ENCODE results near the gene NELFE. TPM values are rescaled to one million over a fixed set of nuclear protein-coding genes. Genes with fewer than 3 reads are reported as not detected.

Gene NELFE
- total and polyA plus RNA-seq, 3 donors from 2014 or later: 181 to 292 (median 219) TPM

DNA sequence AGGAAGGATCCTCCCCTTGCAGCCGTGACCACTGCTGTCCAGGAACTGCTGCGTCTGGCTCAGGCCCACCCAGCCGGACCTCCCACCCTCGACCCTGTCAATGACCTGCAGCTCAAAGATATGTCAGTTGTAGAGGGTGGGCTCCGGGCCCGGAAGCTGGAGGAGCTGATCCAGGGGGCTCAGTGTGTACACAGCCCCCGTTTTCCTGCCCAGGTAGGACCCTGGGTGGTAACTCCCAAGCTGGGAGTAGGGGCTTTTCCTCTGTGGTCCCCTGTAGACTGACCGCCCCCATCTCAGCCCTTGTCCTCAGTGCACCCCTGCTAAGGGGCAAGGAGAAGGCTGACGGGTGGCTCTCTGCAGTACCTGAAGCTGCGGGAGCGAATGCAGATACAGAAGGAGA, 9.6 kb upstream of the NELFE start:
- no peak overlapping the region for H3K4me3 ChIP-seq
- intact Hi-C loops (cut with DNase I; ENCODE audit: low total_unique reads): no loop called here

DNA sequence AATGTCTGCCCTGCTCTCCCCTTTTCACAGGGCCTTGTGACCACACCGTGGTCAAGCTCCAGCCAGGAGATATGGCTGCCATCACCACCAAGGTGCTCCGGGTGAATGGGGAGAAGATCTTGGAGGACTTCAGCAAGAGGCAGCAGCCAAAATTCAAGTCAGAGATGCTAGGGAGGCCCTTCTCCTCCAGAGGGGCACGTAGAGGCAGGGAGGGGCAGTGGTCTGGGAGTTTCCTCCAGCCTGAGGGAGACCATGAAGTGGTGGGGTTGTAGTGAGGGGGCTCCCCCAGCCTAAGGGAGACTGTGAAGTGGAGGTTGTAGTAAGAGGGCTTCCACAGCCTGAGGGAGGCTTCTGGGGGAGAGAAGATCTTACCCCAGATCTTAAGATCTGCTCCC, 9.2 kb upstream of the NELFE start:
- intact Hi-C loops (cut with DNase I; ENCODE audit: low total_unique reads): no loop called here

More for the DNA sequence above, 9.6 kb upstream of the NELFE start:
- TF ChIP-seq, protein P1, sequence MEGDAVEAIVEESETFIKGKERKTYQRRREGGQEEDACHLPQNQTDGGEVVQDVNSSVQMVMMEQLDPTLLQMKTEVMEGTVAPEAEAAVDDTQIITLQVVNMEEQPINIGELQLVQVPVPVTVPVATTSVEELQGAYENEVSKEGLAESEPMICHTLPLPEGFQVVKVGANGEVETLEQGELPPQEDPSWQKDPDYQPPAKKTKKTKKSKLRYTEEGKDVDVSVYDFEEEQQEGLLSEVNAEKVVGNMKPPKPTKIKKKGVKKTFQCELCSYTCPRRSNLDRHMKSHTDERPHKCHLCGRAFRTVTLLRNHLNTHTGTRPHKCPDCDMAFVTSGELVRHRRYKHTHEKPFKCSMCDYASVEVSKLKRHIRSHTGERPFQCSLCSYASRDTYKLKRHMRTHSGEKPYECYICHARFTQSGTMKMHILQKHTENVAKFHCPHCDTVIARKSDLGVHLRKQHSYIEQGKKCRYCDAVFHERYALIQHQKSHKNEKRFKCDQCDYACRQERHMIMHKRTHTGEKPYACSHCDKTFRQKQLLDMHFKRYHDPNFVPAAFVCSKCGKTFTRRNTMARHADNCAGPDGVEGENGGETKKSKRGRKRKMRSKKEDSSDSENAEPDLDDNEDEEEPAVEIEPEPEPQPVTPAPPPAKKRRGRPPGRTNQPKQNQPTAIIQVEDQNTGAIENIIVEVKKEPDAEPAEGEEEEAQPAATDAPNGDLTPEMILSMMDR (IDR thresholded peaks at IDR 0.05): no peak
- no peak for TF ChIP-seq POLR2A (IDR thresholded peaks at IDR 0.05)
- 79 to 88% methylated on average over 4 to 11 of the region's 11 CpGs for WGBS, 2 donors
- Histone ChIP-seq H3K27me3 (no peaks in the 10 kb centered on the region), H3K9me3 (no peaks in the 10 kb centered on the region), H3K27ac (no peak overlapping the region), H3K36me3 (ENCODE audit: low read depth, missing control alignments) (no peaks in the 10 kb centered on the region), H3K4me1 (peaks cover 17% of the 10 kb centered on the region)
- DNase-seq: no peak

DNA sequence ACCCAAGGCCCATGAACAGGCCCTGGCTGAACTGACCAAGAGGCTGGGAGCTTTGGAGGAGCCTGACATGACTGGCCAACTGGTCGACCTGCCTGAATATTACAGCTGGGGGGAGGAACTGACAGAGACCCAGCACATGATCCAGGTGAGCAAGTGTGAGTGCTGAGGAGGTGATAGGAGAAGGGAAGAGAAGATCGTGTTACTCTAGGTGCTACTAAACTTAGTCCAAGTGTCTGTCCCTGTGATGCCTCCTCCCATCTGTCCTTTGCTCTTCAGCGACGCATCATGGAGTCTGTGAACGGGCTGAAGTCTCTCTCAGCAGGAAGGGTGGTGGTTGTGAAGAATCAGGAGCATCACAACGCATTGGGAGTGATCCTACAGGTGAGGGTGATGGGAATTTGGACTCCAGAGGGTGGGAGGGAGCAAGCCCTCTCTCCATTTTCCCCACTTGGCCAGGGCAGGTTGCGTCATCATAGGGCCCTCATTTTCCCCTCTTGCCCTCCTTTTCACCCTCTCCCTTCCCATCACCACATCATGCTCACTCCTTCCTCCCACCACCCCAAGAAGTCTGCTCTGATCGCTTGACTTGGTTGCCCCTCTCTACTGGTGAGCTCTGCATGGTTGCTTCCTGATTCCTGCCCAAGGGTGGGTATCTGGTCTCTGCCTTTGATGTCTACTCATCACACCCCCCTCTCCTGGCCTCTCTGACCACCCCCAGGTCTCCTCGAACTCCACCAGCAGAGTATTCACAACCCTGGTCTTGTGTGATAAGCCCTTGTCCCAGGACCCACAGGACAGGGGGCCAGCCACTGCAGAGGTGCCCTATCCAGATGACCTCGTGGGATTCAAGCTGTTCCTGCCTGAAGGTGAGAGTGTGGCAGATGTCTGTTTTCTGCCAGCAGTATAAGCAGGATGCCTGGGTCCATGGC, 8.5 kb upstream of the NELFE start:
- H3K36me3 ChIP-seq (ENCODE audit: low read depth, missing control alignments): no peaks in the 10 kb centered on the region
- no peak overlapping the region for H3K4me3 ChIP-seq
- TF ChIP-seq, protein P1 (IDR thresholded peaks at IDR 0.05): no peak
- TF ChIP-seq POLR2A (IDR thresholded peaks at IDR 0.05): no peak
- no peak overlapping the region for H3K27ac ChIP-seq
- no peaks in the 10 kb centered on the region for H3K9me3 ChIP-seq
- 86 to 88% methylated on average over 10 of the region's 10 CpGs for WGBS, 2 donors
- DNase-seq: no peak
- H3K4me1 ChIP-seq: peaks cover 10% of the 10 kb centered on the region
- no peaks in the 10 kb centered on the region for H3K27me3 ChIP-seq
- intact Hi-C loops (cut with DNase I; ENCODE audit: low total_unique reads): no loop called here

More for the DNA sequence above, 9.2 kb upstream of the NELFE start:
- Histone ChIP-seq H3K27ac (no peak overlapping the region), H3K27me3 (no peaks in the 10 kb centered on the region), H3K36me3 (ENCODE audit: low read depth, missing control alignments) (no peaks in the 10 kb centered on the region), H3K9me3 (no peaks in the 10 kb centered on the region), H3K4me3 (no peak overlapping the region), H3K4me1 (peaks cover 13% of the 10 kb centered on the region)
- WGBS, 2 donors: 85 to 92% methylated on average over 2 to 3 of the region's 3 CpGs
- DNase-seq: no peak
- no peak for TF ChIP-seq POLR2A (IDR thresholded peaks at IDR 0.05)
- TF ChIP-seq, protein P1 (IDR thresholded peaks at IDR 0.05): no peak

DNA sequence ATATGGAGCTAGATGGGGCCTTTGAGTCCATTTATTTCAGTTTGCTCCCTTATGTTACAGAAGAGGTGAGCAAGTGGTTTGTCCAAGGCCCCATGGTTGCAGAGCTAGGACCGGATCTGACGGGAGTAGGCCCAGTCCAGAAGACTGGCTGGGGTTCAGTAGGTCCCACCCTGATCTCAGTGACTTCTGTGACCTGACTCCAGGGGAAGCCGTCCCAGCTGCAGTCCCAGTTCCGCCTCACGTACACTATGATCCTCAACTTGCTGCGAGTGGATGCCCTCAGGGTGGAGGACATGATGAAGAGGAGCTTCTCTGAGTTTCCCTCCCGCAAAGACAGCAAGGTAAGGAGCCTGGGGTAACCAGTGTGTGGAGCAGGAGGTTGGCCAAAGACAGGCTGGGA, 7.7 kb upstream of the NELFE start:
- H3K27ac ChIP-seq: no peak overlapping the region
- intact Hi-C loops (cut with DNase I; ENCODE audit: low total_unique reads): no loop called here
- no peaks in the 10 kb centered on the region for H3K27me3 ChIP-seq
- H3K4me1 ChIP-seq: peaks cover 8% of the 10 kb centered on the region
- H3K4me3 ChIP-seq: no peak overlapping the region
- 88 to 91% methylated on average over 4 to 7 of the region's 7 CpGs for WGBS, 2 donors
- no peak for DNase-seq
- H3K9me3 ChIP-seq: no peaks in the 10 kb centered on the region
- TF ChIP-seq POLR2A (IDR thresholded peaks at IDR 0.05): no peak
- TF ChIP-seq, protein P1 (IDR thresholded peaks at IDR 0.05): no peak
- H3K36me3 ChIP-seq (ENCODE audit: low read depth, missing control alignments): no peaks in the 10 kb centered on the region
